Upper lobe of left lung (tissue), 6 donors: ENCODE results near the gene TMEM238L. TPM values are rescaled to one million over a fixed set of nuclear protein-coding genes. Genes with fewer than 3 reads are reported as not detected.

ENCODE experiments used
- ATAC-seq, 2 donors: fragments of 200-7000 bp; cut with Tn5 transposase; one replicate each; pipeline ENCODE4 v1.9.1; 2022; ENCODE audit warnings: mild to moderate bottlenecking in 2 of 2, moderate library complexity in 2 of 2; ENCODE audit not compliant: low FRiP score in 2 of 2
- DNase-seq, 2 donors: peaks; one replicate each; pipeline ENCODE4 v3.0.0-alpha.2; 2019 to 2020
- H3K27ac ChIP-seq, 4 donors: fragments of 200-600 bp; sonication (generic); one replicate each; pipeline ENCODE4 v1.5.1; 2016 to 2019
- H3K27me3 ChIP-seq, 4 donors: fragments of 200-600 bp; sonication (generic); one replicate each; pipeline ENCODE4 v1.5.1; 2017 to 2019
- H3K36me3 ChIP-seq, 4 donors: fragments of 200-600 bp; sonication (generic); one replicate each; pipeline ENCODE4 v1.5.1; 2016 to 2019
- H3K4me1 ChIP-seq, 4 donors: fragments of 200-600 bp; sonication (generic); one replicate each; pipeline ENCODE4 v1.5.1; 2018 to 2019
- H3K4me3 ChIP-seq, 4 donors: fragments of 200-600 bp; sonication (generic); one replicate each; pipeline ENCODE4 v1.5.1; 2017 to 2019; ENCODE audit warnings: mild to moderate bottlenecking in 2 of 4, moderate library complexity in 1 of 4
- H3K9me3 ChIP-seq, 4 donors: fragments of 200-600 bp; sonication (generic); one replicate each; pipeline ENCODE4 v1.5.1; 2018 to 2019
- CTCF ChIP-seq, 6 experiments: fragments of 450-650 bp in 4 of 6; fragments of 200-600 bp in 2 of 6; sonication (generic) in 2 of 6; IDR thresholded peaks; one replicate each; pipeline ENCODE4 v1.5.1; 2016 to 2019; ENCODE audit warnings: antibody characterized with exemption in 6 of 6
- EP300 ChIP-seq, 4 donors: sonication (generic); formaldehyde crosslinking; IDR thresholded peaks; one replicate each; pipeline ENCODE4 v1.5.1; 2017; ENCODE audit warnings: antibody characterized with exemption in 4 of 4, control low read depth in 2 of 4
- POLR2A ChIP-seq, 4 donors: fragments of 450-650 bp; IDR thresholded peaks; one replicate each; pipeline ENCODE4 v1.5.1; 2016 to 2017; ENCODE audit warnings: antibody characterized with exemption in 4 of 4, mild to moderate bottlenecking in 2 of 4
- POLR2AphosphoS5 ChIP-seq, 2 donors: sonication (generic); formaldehyde crosslinking; IDR thresholded peaks; one replicate each; pipeline ENCODE4 v1.5.1; 2017; ENCODE audit warnings: antibody characterized with exemption in 2 of 2
- WGBS, 2 donors: methylation state at CpG; one replicate each; pipeline ENCODE4 v1.1.5; 2017 to 2018; 5-methylcytosine and 5-hydroxymethylcytosine counted together
- total RNA-seq, 6 donors: library from RNA; depleted of rRNA in 4 of 6; stranded (reverse); fragments of >200 nt in 4 of 6; gene quantifications; one replicate each; pipeline versions ENCODE4 v1.1.0 to v1.2.1, GENCODE V29; 2016 to 2021
- donor health status: DM: no; HTN: no; CAD: no; lungs with moderate emphysema.
- donor health status: DM: no; HTN: yes; CAD: no; lungs with severe emphysema.

TMEM238L gene
- total RNA-seq, 6 donors from 2014 or later: not detected

- 72 to 100% methylated on average over 2 to 5 of the region's 7 CpGs for WGBS, 2 donors
Observed at GRCh38 chr17:10807704-10808128, 3.8 kb upstream of the TMEM238L start.

GRCh38 chr17:10806545-10807262, 2.8 kb upstream of the TMEM238L start:
- ATAC-seq (no peak), DNase-seq (no peak)
- H3K27me3 ChIP-seq: no peaks in the 10 kb centered on the region
- no peaks in the 10 kb centered on the region for H3K9me3 ChIP-seq
- no peak for TF ChIP-seq POLR2A (IDR thresholded peaks at IDR 0.05)
- TF ChIP-seq EP300 (IDR thresholded peaks at IDR 0.05): no peak
- no peak for TF ChIP-seq CTCF (IDR thresholded peaks at IDR 0.05)
- no peak for TF ChIP-seq POLR2AphosphoS5 (IDR thresholded peaks at IDR 0.05)
- 82 to 85% methylated on average over 6 to 9 of the region's 9 CpGs for WGBS, 2 donors
- no peak overlapping the region for H3K4me3 ChIP-seq
- no peaks in the 10 kb centered on the region for H3K4me1 ChIP-seq
- no peaks in the 10 kb centered on the region for H3K36me3 ChIP-seq
- no peak overlapping the region for H3K27ac ChIP-seq

More at GRCh38 chr17:10807704-10808128, 3.8 kb upstream of the TMEM238L start:
- ATAC-seq: no peak
- no peak overlapping the region for H3K4me3 ChIP-seq
- H3K4me1 ChIP-seq: no peaks in the 10 kb centered on the region
- no peak overlapping the region for H3K27ac ChIP-seq
- no peaks in the 10 kb centered on the region for H3K27me3 ChIP-seq
- TF ChIP-seq CTCF (IDR thresholded peaks at IDR 0.05) (no peak), POLR2A (IDR thresholded peaks at IDR 0.05) (no peak), POLR2AphosphoS5 (IDR thresholded peaks at IDR 0.05) (no peak)
- no peaks in the 10 kb centered on the region for H3K36me3 ChIP-seq
- H3K9me3 ChIP-seq: no peaks in the 10 kb centered on the region
- no peak for DNase-seq

- no peaks in the 10 kb centered on the region for H3K9me3 ChIP-seq
- ATAC-seq (no peak), DNase-seq (peak in 1 of 2 donors; percentile 32)
- 70 to 77% methylated on average over 6 of the region's 6 CpGs for WGBS, 2 donors
- no peak overlapping the region for H3K27ac ChIP-seq
- no peaks in the 10 kb centered on the region for H3K36me3 ChIP-seq
- no peak for TF ChIP-seq POLR2A (IDR thresholded peaks at IDR 0.05)
- H3K4me3 ChIP-seq: no peak overlapping the region
- no peaks in the 10 kb centered on the region for H3K4me1 ChIP-seq
- no peaks in the 10 kb centered on the region for H3K27me3 ChIP-seq
Observed at GRCh38 chr17:10805911-10806310, 2.0 kb upstream of the TMEM238L start.

- no peak for ATAC-seq
- H3K27ac ChIP-seq: no peak overlapping the region
- no peaks in the 10 kb centered on the region for H3K4me1 ChIP-seq
Observed at GRCh38 chr17:10804546-10804945, 647 bp upstream of the TMEM238L start.

GRCh38 chr17:10803350-10803749, 549 bp downstream of the TMEM238L start:
- no peak overlapping the region for H3K27ac ChIP-seq
- no peaks in the 10 kb centered on the region for H3K9me3 ChIP-seq
- no peak overlapping the region for H3K4me3 ChIP-seq
- no peak for DNase-seq
- TF ChIP-seq POLR2A (IDR thresholded peaks at IDR 0.05): no peak
- TF ChIP-seq POLR2AphosphoS5 (IDR thresholded peaks at IDR 0.05): no peak
- no peak for TF ChIP-seq EP300 (IDR thresholded peaks at IDR 0.05)
- no peak for TF ChIP-seq CTCF (IDR thresholded peaks at IDR 0.05)
- WGBS, 2 donors: 92 to 95% methylated on average over 7 of the region's 7 CpGs
- no peaks in the 10 kb centered on the region for H3K36me3 ChIP-seq
- ATAC-seq: no peak
- peaks cover 0 to 2% (median under 1%) of the 10 kb centered on the region in 4 donors for H3K4me1 ChIP-seq
- no peaks in the 10 kb centered on the region for H3K27me3 ChIP-seq

More at GRCh38 chr17:10804546-10804945, 647 bp upstream of the TMEM238L start:
- WGBS, 2 donors: 88 to 89% methylated on average over 7 of the region's 7 CpGs
- no peak for TF ChIP-seq EP300 (IDR thresholded peaks at IDR 0.05)
- no peak for TF ChIP-seq POLR2AphosphoS5 (IDR thresholded peaks at IDR 0.05)
- TF ChIP-seq CTCF (IDR thresholded peaks at IDR 0.05): no peak
- H3K4me3 ChIP-seq: no peak overlapping the region
- H3K27me3 ChIP-seq: no peaks in the 10 kb centered on the region
- DNase-seq: no peak
- no peaks in the 10 kb centered on the region for H3K36me3 ChIP-seq
- no peaks in the 10 kb centered on the region for H3K9me3 ChIP-seq
